ENCODE measurements around the gene CDC25B.

The CDC25B gene

GRCh38 chr20:3755814-3756480, 40.2 kb upstream of the CDC25B start:
- DNase-seq (ENCODE audit: low spot score in 2 of 2) = no peak
- Mint-ChIP-seq H3K9me3 (no peaks in the 10 kb centered on the region), H3K4me3 (no peak overlapping the region), H3K27me3 (no peaks in the 10 kb centered on the region), H3K36me3 (peaks cover 4% of the 10 kb centered on the region), H3K27ac (no peak overlapping the region), H3K4me1 (peaks cover 9% of the 10 kb centered on the region)
- no peak for ATAC-seq (ENCODE audit: low read depth)

- Mint-ChIP-seq H3K36me3 (peaks cover 6% of the 10 kb centered on the region), H3K27me3 (no peaks in the 10 kb centered on the region), H3K4me1 (peaks cover 7% of the 10 kb centered on the region), H3K4me3 (no peak overlapping the region), H3K27ac (no peak overlapping the region), H3K9me3 (no peaks in the 10 kb centered on the region)
- DNase-seq (ENCODE audit: low spot score in 2 of 2) = no peak
- no peak for ATAC-seq (ENCODE audit: low read depth)
Observed at GRCh38 chr20:3757268-3757667, 38.8 kb upstream of the CDC25B start.

- Mint-ChIP-seq H3K36me3 (peaks cover 6% of the 10 kb centered on the region), H3K4me3 (no peak overlapping the region), H3K9me3 (no peaks in the 10 kb centered on the region), H3K27ac (no peak overlapping the region), H3K27me3 (no peaks in the 10 kb centered on the region), H3K4me1 (peaks cover 4% of the 10 kb centered on the region)
- ATAC-seq (ENCODE audit: low read depth) (no peak), DNase-seq (ENCODE audit: low spot score in 2 of 2) (no peak)
Observed at GRCh38 chr20:3758566-3758965, 37.5 kb upstream of the CDC25B start.

GRCh38 chr20:3759316-3759823, 36.7 kb upstream of the CDC25B start:
- Mint-ChIP-seq H3K4me1 (peaks cover 5% of the 10 kb centered on the region), H3K4me3 (no peak overlapping the region), H3K27me3 (no peaks in the 10 kb centered on the region), H3K9me3 (no peaks in the 10 kb centered on the region), H3K27ac (no peak overlapping the region), H3K36me3 (peaks cover 6% of the 10 kb centered on the region)
- ATAC-seq (ENCODE audit: low read depth) (no peak), DNase-seq (ENCODE audit: low spot score in 2 of 2) (no peak)

- Mint-ChIP-seq H3K27ac (no peak overlapping the region), H3K4me1 (peaks cover 8% of the 10 kb centered on the region), H3K27me3 (no peaks in the 10 kb centered on the region), H3K4me3 (no peak overlapping the region), H3K36me3 (peaks cover 6% of the 10 kb centered on the region), H3K9me3 (no peaks in the 10 kb centered on the region)
- ATAC-seq (ENCODE audit: low read depth) (no peak), DNase-seq (ENCODE audit: low spot score in 2 of 2) (no peak)
Observed at GRCh38 chr20:3759884-3760283, 36.2 kb upstream of the CDC25B start.

- DNase-seq (ENCODE audit: low spot score in 2 of 2) (no peak), ATAC-seq (ENCODE audit: low read depth) (no peak)
- Mint-ChIP-seq H3K4me3 (no peak overlapping the region), H3K9me3 (no peaks in the 10 kb centered on the region), H3K36me3 (peaks cover 6% of the 10 kb centered on the region), H3K27ac (peak overlapping the region; percentile 35), H3K4me1 (peaks cover 8% of the 10 kb centered on the region), H3K27me3 (no peaks in the 10 kb centered on the region)
Observed at GRCh38 chr20:3760655-3761348, 35.3 kb upstream of the CDC25B start.

- DNase-seq (ENCODE audit: low spot score in 2 of 2) = no peak
- Mint-ChIP-seq H3K27ac (no peak overlapping the region), H3K27me3 (no peaks in the 10 kb centered on the region), H3K4me3 (no peak overlapping the region), H3K36me3 (peaks cover 2% of the 10 kb centered on the region), H3K4me1 (peaks cover 21% of the 10 kb centered on the region), H3K9me3 (no peaks in the 10 kb centered on the region)
- no peak for ATAC-seq (ENCODE audit: low read depth)
Observed at GRCh38 chr20:3763671-3764601, 32.2 kb upstream of the CDC25B start.

- Mint-ChIP-seq H3K4me3 (no peak overlapping the region), H3K27ac (no peak overlapping the region)
Observed at GRCh38 chr20:3764659-3765058, 31.5 kb upstream of the CDC25B start.

GRCh38 chr20:3765171-3765882, 30.8 kb upstream of the CDC25B start:
- Mint-ChIP-seq H3K9me3 (no peaks in the 10 kb centered on the region), H3K36me3 (peaks cover 2% of the 10 kb centered on the region), H3K27ac (no peak overlapping the region), H3K4me3 (no peak overlapping the region), H3K27me3 (no peaks in the 10 kb centered on the region), H3K4me1 (peaks cover 21% of the 10 kb centered on the region)
- ATAC-seq (ENCODE audit: low read depth) (no peak), DNase-seq (ENCODE audit: low spot score in 2 of 2) (no peak)

More at GRCh38 chr20:3764659-3765058, 31.5 kb upstream of the CDC25B start:
- ATAC-seq (ENCODE audit: low read depth) = no peak
- Mint-ChIP-seq H3K9me3 (no peaks in the 10 kb centered on the region), H3K36me3 (peaks cover 2% of the 10 kb centered on the region), H3K4me1 (peaks cover 21% of the 10 kb centered on the region), H3K27me3 (no peaks in the 10 kb centered on the region)
- DNase-seq (ENCODE audit: low spot score in 2 of 2) = no peak

GRCh38 chr20:3766422-3767109, 29.5 kb upstream of the CDC25B start:
- Mint-ChIP-seq H3K36me3 (peaks cover 2% of the 10 kb centered on the region), H3K9me3 (no peaks in the 10 kb centered on the region), H3K4me1 (peaks cover 18% of the 10 kb centered on the region), H3K27ac (peak overlapping the region; percentile 62), H3K27me3 (peaks cover under 1% of the 10 kb centered on the region), H3K4me3 (peak overlapping the region; percentile 90)
- no peak for DNase-seq (ENCODE audit: low spot score in 2 of 2)
- ATAC-seq (ENCODE audit: low read depth) = no peak

- DNase-seq (ENCODE audit: low spot score in 2 of 2) = no peak
Observed at GRCh38 chr20:3767110-3767426, 29.0 kb upstream of the CDC25B start.

GRCh38 chr20:3767427-3768341, 28.4 kb upstream of the CDC25B start, which contains the start of gene ADISSP:
ADISSP (minus strand) TSS chr20:3767753; CDS start chr20:3760100, 7,653 bp downstream.
- Mint-ChIP-seq H3K4me3 (peak within 1 kb of the TSS; percentile 90), H3K36me3 (no peaks in the 10 kb centered on the region), H3K9me3 (no peaks in the 10 kb centered on the region), H3K4me1 (peaks cover 18% of the 10 kb centered on the region), H3K27ac (peak within 1 kb of the TSS; percentile 89), H3K27me3 (peaks cover 2% of the 10 kb centered on the region)
- ATAC-seq (ENCODE audit: low read depth) (peak; percentile 86), DNase-seq (ENCODE audit: low spot score in 2 of 2) (peak; percentile 92 to 96)

More at GRCh38 chr20:3767110-3767426, 29.0 kb upstream of the CDC25B start:
- Mint-ChIP-seq H3K4me1 (peaks cover 18% of the 10 kb centered on the region), H3K9me3 (no peaks in the 10 kb centered on the region), H3K36me3 (no peaks in the 10 kb centered on the region), H3K27me3 (peaks cover 2% of the 10 kb centered on the region), H3K27ac (peak overlapping the region; percentile 62), H3K4me3 (peak overlapping the region; percentile 90)
- ATAC-seq (ENCODE audit: low read depth) = no peak

Measured in memory B cell (primary cell).